Immature natural killer cell (primary cell): ENCODE data around the gene TPRKB. TPM values are rescaled to one million over a fixed set of nuclear protein-coding genes. Genes with fewer than 3 reads are reported as not detected.
"Not testable (repeated sequence)": the region's sequence is repeated elsewhere in the genome, so short reads cannot be mapped to it uniquely, and the experiment has no call there.

Experiments used
- DNase-seq, 3 donors: peaks; one replicate each; pipeline ENCODE4 v3.0.0; 2022; ENCODE audit warnings: mixed read lengths in 1 of 3
- H3K27ac Mint-ChIP-seq, 6 donors: one replicate each; pipeline ENCODE4 v1.8.0; 2020; ENCODE audit warnings: mixed read lengths in 6 of 6, mild to moderate bottlenecking in 5 of 6, inconsistent platforms in 4 of 6, moderate library complexity in 3 of 6
- H3K27me3 Mint-ChIP-seq, 3 donors: one replicate each; pipeline ENCODE4 v1.8.0; 2020 to 2021; ENCODE audit warnings: low read depth in 3 of 3, mild to moderate bottlenecking in 3 of 3, mixed read lengths in 3 of 3, moderate library complexity in 3 of 3, inconsistent platforms in 1 of 3
- H3K36me3 Mint-ChIP-seq, 3 donors: one replicate each; pipeline ENCODE4 v1.8.0; 2020; ENCODE audit warnings: mixed read lengths in 3 of 3, inconsistent platforms in 2 of 3, mild to moderate bottlenecking in 2 of 3
- H3K4me1 Mint-ChIP-seq, 2 donors: one replicate each; pipeline ENCODE4 v1.8.0; 2020; ENCODE audit warnings: inconsistent platforms in 2 of 2, mild to moderate bottlenecking in 2 of 2, mixed read lengths in 2 of 2, moderate library complexity in 1 of 2
- H3K4me3 Mint-ChIP-seq, 5 donors: one replicate each; pipeline ENCODE4 v1.8.0; 2020; ENCODE audit warnings: mild to moderate bottlenecking in 5 of 5, mixed read lengths in 5 of 5, inconsistent platforms in 3 of 5, moderate library complexity in 3 of 5
- H3K9me3 Mint-ChIP-seq, 6 donors: one replicate each; pipeline ENCODE4 v1.8.0; 2020; ENCODE audit warnings: mild to moderate bottlenecking in 6 of 6, mixed read lengths in 6 of 6, inconsistent platforms in 4 of 6, moderate library complexity in 3 of 6
- polyA plus RNA-seq, 3 donors: library from polyadenylated mRNA; unstranded; fragments of 300-500 nt; fragmentation: Illumina TruSeq; gene quantifications; one replicate each; pipeline ENCODE4 v1.2.3, GENCODE V29; 2021

The TPRKB gene
- polyA plus RNA-seq, 3 donors from 2014 or later: 58.5 to 70.1 (median 59.8) TPM

GRCh38 chr2:73726657-73727056 lies 10.5 kb downstream of the TPRKB start:
- peaks cover 9 to 26% (median 19%) of the 10 kb centered on the region in 3 donors for H3K36me3 Mint-ChIP-seq
- not testable (repeated sequence) for H3K27me3 Mint-ChIP-seq, DNase-seq, H3K4me1 Mint-ChIP-seq, H3K27ac Mint-ChIP-seq, H3K4me3 Mint-ChIP-seq, H3K9me3 Mint-ChIP-seq

- no peak for DNase-seq
- Mint-ChIP-seq H3K36me3 (peaks cover 0 to 6% (median 6%) of the 10 kb centered on the region in 3 donors), H3K27ac (no peak overlapping the region), H3K4me1 (no peaks in the 10 kb centered on the region), H3K9me3 (peaks cover 2 to 9% (median 8%) of the 10 kb centered on the region in 6 donors), H3K27me3 (peaks cover 7 to 20% (median 7%) of the 10 kb centered on the region in 3 donors), H3K4me3 (no peak overlapping the region)
Measured at GRCh38 chr2:73718851-73719621, 18.1 kb downstream of the TPRKB start.

- Mint-ChIP-seq H3K27me3 (peaks cover 7 to 20% (median 10%) of the 10 kb centered on the region in 3 donors), H3K4me1 (no peaks in the 10 kb centered on the region), H3K27ac (no peak overlapping the region), H3K9me3 (peaks cover 5 to 14% (median 12%) of the 10 kb centered on the region in 6 donors), H3K36me3 (peaks cover 0 to 6% (median 6%) of the 10 kb centered on the region in 3 donors), H3K4me3 (no peak overlapping the region)
- no peak for DNase-seq
Measured at GRCh38 chr2:73718421-73718820, 18.7 kb downstream of the TPRKB start.

GRCh38 chr2:73717695-73718094 lies 19.4 kb downstream of the TPRKB start:
- Mint-ChIP-seq H3K27me3 (peaks cover 7 to 24% (median 10%) of the 10 kb centered on the region in 3 donors), H3K9me3 (peaks cover 5 to 15% (median 13%) of the 10 kb centered on the region in 6 donors)
- H3K27ac Mint-ChIP-seq: not testable (repeated sequence)

GRCh38 chr2:73717251-73717606 lies 19.9 kb downstream of the TPRKB start:
- Mint-ChIP-seq H3K27me3 (peaks cover 7 to 25% (median 10%) of the 10 kb centered on the region in 3 donors), H3K36me3 (no peaks in the 10 kb centered on the region), H3K4me3 (no peak overlapping the region), H3K9me3 (peaks cover 5 to 15% (median 13%) of the 10 kb centered on the region in 6 donors), H3K27ac (no peak overlapping the region), H3K4me1 (no peaks in the 10 kb centered on the region)
- no peak for DNase-seq

More at GRCh38 chr2:73717695-73718094, 19.4 kb downstream of the TPRKB start:
- not testable (repeated sequence) for H3K4me3 Mint-ChIP-seq, DNase-seq, H3K4me1 Mint-ChIP-seq, H3K36me3 Mint-ChIP-seq

GRCh38 chr2:73716543-73717250 lies 20.4 kb downstream of the TPRKB start:
- H3K27ac Mint-ChIP-seq: no peak overlapping the region
- peaks cover 5 to 15% (median 13%) of the 10 kb centered on the region in 6 donors for H3K9me3 Mint-ChIP-seq
- no peak overlapping the region for H3K4me3 Mint-ChIP-seq
- peaks cover 7 to 27% (median 10%) of the 10 kb centered on the region in 3 donors for H3K27me3 Mint-ChIP-seq
- no peak for DNase-seq
- H3K36me3 Mint-ChIP-seq: no peaks in the 10 kb centered on the region
- H3K4me1 Mint-ChIP-seq: no peaks in the 10 kb centered on the region

- no peaks in the 10 kb centered on the region for H3K36me3 Mint-ChIP-seq
- H3K4me3 Mint-ChIP-seq: no peak overlapping the region
- H3K27ac Mint-ChIP-seq: no peak overlapping the region
- peaks cover 5 to 15% (median 13%) of the 10 kb centered on the region in 6 donors for H3K9me3 Mint-ChIP-seq
- peaks cover 10 to 40% (median 11%) of the 10 kb centered on the region in 3 donors for H3K27me3 Mint-ChIP-seq
- H3K4me1 Mint-ChIP-seq: no peaks in the 10 kb centered on the region
- DNase-seq: no peak
Measured at GRCh38 chr2:73714091-73714490, 23.1 kb downstream of the TPRKB start.

- Mint-ChIP-seq H3K36me3 (no peaks in the 10 kb centered on the region), H3K4me1 (no peaks in the 10 kb centered on the region), H3K27ac (no peak overlapping the region), H3K4me3 (no peak overlapping the region), H3K9me3 (peaks cover 0 to 2% (median 1%) of the 10 kb centered on the region in 6 donors), H3K27me3 (peaks cover 0 to 26% (median 8%) of the 10 kb centered on the region in 3 donors)
- no peak for DNase-seq
Measured at GRCh38 chr2:73708527-73708926, 28.6 kb downstream of the TPRKB start.

GRCh38 chr2:73707636-73708035 lies 29.5 kb downstream of the TPRKB start:
- H3K9me3 Mint-ChIP-seq: no peaks in the 10 kb centered on the region
- H3K27me3 Mint-ChIP-seq: peaks cover 0 to 24% (median 8%) of the 10 kb centered on the region in 3 donors
- no peak for DNase-seq
- no peaks in the 10 kb centered on the region for H3K36me3 Mint-ChIP-seq
- no peaks in the 10 kb centered on the region for H3K4me1 Mint-ChIP-seq
- no peak overlapping the region for H3K27ac Mint-ChIP-seq
- no peak overlapping the region for H3K4me3 Mint-ChIP-seq

GRCh38 chr2:73707058-73707457 lies 30.1 kb downstream of the TPRKB start:
- Mint-ChIP-seq H3K27ac (no peak overlapping the region), H3K4me3 (no peak overlapping the region), H3K9me3 (no peaks in the 10 kb centered on the region), H3K4me1 (no peaks in the 10 kb centered on the region), H3K27me3 (peaks cover 0 to 23% (median 8%) of the 10 kb centered on the region in 3 donors), H3K36me3 (no peaks in the 10 kb centered on the region)
- DNase-seq: no peak

GRCh38 chr2:73705091-73705490 lies 32.1 kb downstream of the TPRKB start:
- Mint-ChIP-seq H3K4me1 (no peaks in the 10 kb centered on the region), H3K4me3 (no peak overlapping the region), H3K36me3 (no peaks in the 10 kb centered on the region), H3K27ac (no peak overlapping the region), H3K27me3 (peaks cover 5 to 13% (median 8%) of the 10 kb centered on the region in 3 donors), H3K9me3 (no peaks in the 10 kb centered on the region)
- DNase-seq: no peak

- Mint-ChIP-seq H3K4me3 (no peak overlapping the region), H3K9me3 (no peaks in the 10 kb centered on the region), H3K27me3 (peaks cover 4 to 7% (median 5%) of the 10 kb centered on the region in 3 donors), H3K27ac (no peak overlapping the region), H3K36me3 (no peaks in the 10 kb centered on the region), H3K4me1 (no peaks in the 10 kb centered on the region)
- DNase-seq: no peak
Measured at GRCh38 chr2:73704285-73704684, 32.9 kb downstream of the TPRKB start.

GRCh38 chr2:73703675-73704074 lies 33.5 kb downstream of the TPRKB start:
- Mint-ChIP-seq H3K4me3 (no peak overlapping the region), H3K27ac (no peak overlapping the region), H3K27me3 (peaks cover 4 to 7% (median 5%) of the 10 kb centered on the region in 3 donors), H3K36me3 (no peaks in the 10 kb centered on the region), H3K9me3 (no peaks in the 10 kb centered on the region), H3K4me1 (no peaks in the 10 kb centered on the region)
- no peak for DNase-seq

- not testable (repeated sequence) for H3K4me3 Mint-ChIP-seq, DNase-seq, H3K36me3 Mint-ChIP-seq, H3K4me1 Mint-ChIP-seq, H3K27me3 Mint-ChIP-seq, H3K9me3 Mint-ChIP-seq, H3K27ac Mint-ChIP-seq
Measured at GRCh38 chr2:73702852-73703493, 34.2 kb downstream of the TPRKB start.
